WERI-Rb-1 (cell line): Measurements from ENCODE around the gene SMOC1.

Experiments used
- DNase-seq: peaks from one replicate; pipeline ENCODE4 v3.0.0-alpha.2; 2020
- H3K27ac ChIP-seq: fragments of 250-450 bp; sonication (Bioruptor Pico); 2 replicates; pipeline ENCODE4 v1.5.1; 2020; ENCODE audit warnings: mild to moderate bottlenecking, moderate library complexity
- H3K27me3 ChIP-seq: fragments of 250-450 bp; sonication (Bioruptor Pico); 2 replicates; pipeline ENCODE4 v1.5.1; 2021; ENCODE audit warnings: mild to moderate bottlenecking, low read depth, moderate library complexity; ENCODE audit not compliant: insufficient read depth, severe bottlenecking
- H3K36me3 ChIP-seq: fragments of 250-450 bp; sonication (Bioruptor Pico); 2 replicates; pipeline ENCODE4 v1.5.1; 2020; ENCODE audit warnings: mild to moderate bottlenecking, moderate library complexity
- H3K4me3 ChIP-seq: 2 replicates; pipeline ENCODE4 v1.5.1; 2011; ENCODE audit warnings: low read depth, mild to moderate bottlenecking, control low read depth, low read length
- H3K9me3 ChIP-seq: fragments of 250-450 bp; sonication (Bioruptor Pico); 2 replicates; pipeline ENCODE4 v1.5.1; 2021; ENCODE audit warnings: mild to moderate bottlenecking, moderate library complexity; ENCODE audit not compliant: severe bottlenecking
- TF ChIP-seq, protein P1 (sequence below): IDR thresholded peaks from 2 replicates; pipeline ENCODE4 v1.5.1; 2011; ENCODE audit warnings: low read depth, mild to moderate bottlenecking, control low read depth, inconsistent platforms, low read length

The SMOC1 gene

DNA sequence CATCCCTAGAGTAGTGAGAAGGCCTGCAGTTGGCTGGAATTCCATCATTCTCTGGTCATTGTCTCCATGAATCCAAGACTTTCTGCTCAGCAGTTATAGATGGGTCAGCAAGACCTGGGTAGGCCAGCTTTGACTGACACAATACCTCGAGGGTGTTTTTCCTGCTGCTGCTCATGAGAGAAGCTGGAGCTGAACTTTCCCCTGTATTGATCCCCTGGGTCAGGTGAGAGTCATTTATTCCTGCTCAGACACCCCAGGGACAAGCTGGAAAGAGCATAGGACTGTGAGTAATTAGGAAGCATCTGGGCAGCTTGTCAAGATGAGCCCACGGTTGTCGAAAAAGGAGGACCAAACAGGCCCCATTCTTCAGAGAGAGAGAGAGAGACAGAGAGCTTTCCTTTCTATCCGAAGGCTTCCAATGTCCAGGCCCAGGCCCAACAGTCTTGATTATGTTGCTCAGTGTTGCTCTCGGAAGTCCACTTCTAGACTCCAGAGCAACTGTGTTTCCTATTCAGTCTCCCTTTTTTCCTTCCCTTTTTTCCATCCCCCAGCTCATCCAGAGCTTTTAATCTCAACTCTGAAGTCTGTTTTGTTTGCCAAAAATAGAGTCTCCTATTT, 178.4 kb downstream of the SMOC1 start:
- H3K27me3 ChIP-seq = peaks cover 42% of the 10 kb centered on the region
- no peaks in the 10 kb centered on the region for H3K36me3 ChIP-seq
- H3K9me3 ChIP-seq = no peaks in the 10 kb centered on the region
- no peak overlapping the region for H3K27ac ChIP-seq
- TF ChIP-seq, protein P1, sequence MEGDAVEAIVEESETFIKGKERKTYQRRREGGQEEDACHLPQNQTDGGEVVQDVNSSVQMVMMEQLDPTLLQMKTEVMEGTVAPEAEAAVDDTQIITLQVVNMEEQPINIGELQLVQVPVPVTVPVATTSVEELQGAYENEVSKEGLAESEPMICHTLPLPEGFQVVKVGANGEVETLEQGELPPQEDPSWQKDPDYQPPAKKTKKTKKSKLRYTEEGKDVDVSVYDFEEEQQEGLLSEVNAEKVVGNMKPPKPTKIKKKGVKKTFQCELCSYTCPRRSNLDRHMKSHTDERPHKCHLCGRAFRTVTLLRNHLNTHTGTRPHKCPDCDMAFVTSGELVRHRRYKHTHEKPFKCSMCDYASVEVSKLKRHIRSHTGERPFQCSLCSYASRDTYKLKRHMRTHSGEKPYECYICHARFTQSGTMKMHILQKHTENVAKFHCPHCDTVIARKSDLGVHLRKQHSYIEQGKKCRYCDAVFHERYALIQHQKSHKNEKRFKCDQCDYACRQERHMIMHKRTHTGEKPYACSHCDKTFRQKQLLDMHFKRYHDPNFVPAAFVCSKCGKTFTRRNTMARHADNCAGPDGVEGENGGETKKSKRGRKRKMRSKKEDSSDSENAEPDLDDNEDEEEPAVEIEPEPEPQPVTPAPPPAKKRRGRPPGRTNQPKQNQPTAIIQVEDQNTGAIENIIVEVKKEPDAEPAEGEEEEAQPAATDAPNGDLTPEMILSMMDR = no peak
- H3K4me3 ChIP-seq = no peak overlapping the region
- DNase-seq = no peak

DNA sequence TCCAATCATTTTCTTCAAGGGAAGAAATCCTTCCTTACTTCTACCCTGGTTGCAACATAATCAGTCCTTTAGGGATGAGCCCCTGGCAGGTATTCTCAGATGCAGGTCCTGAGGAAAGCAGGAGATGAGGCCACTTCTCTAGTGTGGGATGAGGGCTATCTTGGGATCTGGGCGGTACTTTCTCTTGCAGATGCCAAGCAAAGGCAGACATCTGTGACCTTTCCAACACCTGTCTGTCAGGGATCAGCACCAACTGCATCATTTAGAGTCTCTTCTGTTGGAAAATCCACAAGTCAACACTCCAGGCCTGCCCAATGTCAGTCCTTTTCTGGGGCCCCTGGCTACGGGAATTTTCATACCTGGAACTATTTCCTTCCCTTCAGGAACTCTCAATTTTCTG, 180.3 kb downstream of the SMOC1 start:
- no peaks in the 10 kb centered on the region for H3K36me3 ChIP-seq
- TF ChIP-seq, protein P1 = no peak
- no peak overlapping the region for H3K4me3 ChIP-seq
- no peak for DNase-seq
- peaks cover 47% of the 10 kb centered on the region for H3K27me3 ChIP-seq
- no peak overlapping the region for H3K27ac ChIP-seq
- no peaks in the 10 kb centered on the region for H3K9me3 ChIP-seq

DNA sequence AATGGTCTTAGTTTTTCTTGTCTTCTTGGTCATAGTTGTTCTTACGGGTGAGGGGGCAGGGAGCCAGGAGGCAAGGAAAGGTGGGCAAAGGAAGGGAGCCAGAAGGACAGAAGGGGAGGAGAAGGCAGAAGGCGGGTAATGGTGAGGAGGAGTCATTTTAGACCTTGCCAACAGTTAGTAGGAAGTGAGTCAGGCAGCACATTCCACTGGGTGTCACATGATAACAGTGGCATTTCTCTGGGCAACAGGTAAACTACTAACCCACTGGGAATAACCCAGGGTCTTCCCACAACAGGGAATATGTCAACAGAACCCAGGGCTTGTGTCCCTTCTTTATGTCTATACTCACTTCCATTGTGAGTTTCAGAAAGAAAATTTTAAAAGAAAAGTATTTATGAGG, 181.9 kb downstream of the SMOC1 start:
- Histone ChIP-seq H3K36me3 (no peaks in the 10 kb centered on the region), H3K27me3 (peaks cover 47% of the 10 kb centered on the region), H3K9me3 (no peaks in the 10 kb centered on the region), H3K27ac (no peak overlapping the region), H3K4me3 (no peak overlapping the region)
- TF ChIP-seq, protein P1 = no peak
- no peak for DNase-seq

DNA sequence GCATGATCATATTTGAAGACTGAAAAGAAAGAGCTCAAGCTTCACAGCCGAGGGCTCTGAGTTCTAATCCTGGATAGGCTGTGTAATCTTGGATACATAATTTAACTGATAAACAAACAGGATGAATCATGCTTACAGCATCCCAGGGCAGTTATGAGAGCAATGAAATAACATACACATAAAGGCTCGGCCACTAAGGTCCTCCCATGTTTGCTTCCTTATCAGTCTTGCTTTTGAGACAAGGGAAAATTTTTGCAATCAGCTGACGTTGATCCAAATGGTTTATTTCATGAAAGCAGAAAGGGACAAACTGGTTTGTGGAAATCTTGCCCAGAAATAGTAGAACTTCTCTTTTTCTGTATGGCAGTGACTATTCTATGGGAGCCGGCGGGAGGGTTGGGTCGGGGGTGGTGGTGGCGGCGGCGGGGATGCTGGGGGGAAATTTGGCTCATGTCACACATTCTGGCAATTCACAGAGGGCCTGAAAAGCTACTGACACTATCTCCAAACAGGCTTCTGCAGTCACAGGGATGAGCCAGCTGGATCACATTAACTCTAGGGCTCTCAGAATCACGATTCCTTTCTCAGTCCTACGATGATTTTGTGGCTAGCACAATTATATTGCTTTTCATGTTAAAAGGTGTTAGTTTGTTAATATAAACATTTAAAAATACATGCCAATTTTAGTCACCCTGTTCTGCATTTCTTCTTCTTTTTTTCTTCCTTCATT, 185.1 kb downstream of the SMOC1 start:
- TF ChIP-seq, protein P1 = no peak
- Histone ChIP-seq H3K27ac (no peak overlapping the region), H3K36me3 (no peaks in the 10 kb centered on the region), H3K27me3 (peaks cover 29% of the 10 kb centered on the region), H3K9me3 (no peaks in the 10 kb centered on the region), H3K4me3 (no peak overlapping the region)
- no peak for DNase-seq

DNA sequence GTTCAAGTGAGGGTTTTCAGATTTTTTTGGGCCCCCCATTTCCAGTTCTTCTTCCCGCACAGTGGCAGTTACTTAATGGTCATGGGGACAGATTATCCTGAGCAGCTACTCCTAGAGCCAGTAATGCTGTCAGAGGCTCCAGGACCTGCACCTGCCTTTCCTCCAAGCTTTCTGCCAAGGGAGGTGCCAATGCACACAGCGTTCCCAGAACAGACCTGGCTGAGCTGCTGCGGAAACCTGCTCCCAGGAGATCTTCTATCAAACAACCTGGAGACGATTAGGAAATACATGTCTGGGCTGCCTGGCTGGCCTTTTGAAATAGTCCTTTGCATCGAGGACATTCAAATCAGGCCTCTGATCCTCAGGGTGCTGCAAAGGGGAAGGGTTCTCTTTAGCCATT, 188.6 kb downstream of the SMOC1 start:
- Histone ChIP-seq H3K4me3 (no peak overlapping the region), H3K27ac (no peak overlapping the region), H3K36me3 (no peaks in the 10 kb centered on the region), H3K9me3 (no peaks in the 10 kb centered on the region), H3K27me3 (peaks cover 22% of the 10 kb centered on the region)
- DNase-seq = no peak
- TF ChIP-seq, protein P1 = no peak
